ENCODE results near the gene MEFV. TPM values are rescaled to one million over a fixed set of nuclear protein-coding genes. Genes with fewer than 3 reads are reported as not detected.
"Not testable (repeated sequence)": the region's sequence is repeated elsewhere in the genome, so short reads cannot be mapped to it uniquely, and the experiment has no call there.

The MEFV gene
- total RNA-seq, 1 donor from 2014 or later, result 0.21 TPM

GRCh38 chr16:3212006-3212405 is 44.4 kb downstream of the MEFV start:
- no peak for TF ChIP-seq CTCF (IDR thresholded peaks at IDR 0.05; ENCODE audit: insufficient read depth, low read length, poor library complexity, severe bottlenecking)
- Histone ChIP-seq H3K4me3 (ENCODE audit: low read depth, low read length) (no peak overlapping the region), H3K27me3 (ENCODE audit: control insufficient read depth, insufficient read depth, low read length) (no peaks in the 10 kb centered on the region), H3K36me3 (ENCODE audit: control insufficient read depth, insufficient read depth, low read length) (no peaks in the 10 kb centered on the region)
- no peak for DNase-seq (ENCODE audit: low read depth)

GRCh38 chr16:3207086-3207953 is 49.1 kb downstream of the MEFV start:
- H3K36me3 ChIP-seq (ENCODE audit: control insufficient read depth, insufficient read depth, low read length), result no peaks in the 10 kb centered on the region
- H3K27me3 ChIP-seq (ENCODE audit: control insufficient read depth, insufficient read depth, low read length), result no peaks in the 10 kb centered on the region
- TF ChIP-seq CTCF (IDR thresholded peaks at IDR 0.05; ENCODE audit: insufficient read depth, low read length, poor library complexity, severe bottlenecking), result no peak
- no peak for DNase-seq (ENCODE audit: low read depth)
- H3K4me3 ChIP-seq (ENCODE audit: low read depth, low read length), result no peak overlapping the region

GRCh38 chr16:3205939-3206338 is 50.5 kb downstream of the MEFV start:
- H3K27me3 ChIP-seq (ENCODE audit: control insufficient read depth, insufficient read depth, low read length); H3K4me3 ChIP-seq (ENCODE audit: low read depth, low read length); H3K36me3 ChIP-seq (ENCODE audit: control insufficient read depth, insufficient read depth, low read length); DNase-seq (ENCODE audit: low read depth): not testable (repeated sequence)

- no peak for TF ChIP-seq CTCF (IDR thresholded peaks at IDR 0.05; ENCODE audit: insufficient read depth, low read length, poor library complexity, severe bottlenecking)
These were observed 53.4 kb downstream of the MEFV start for GRCh38 chr16:3202903-3203539.

GRCh38 chr16:3198334-3199072 is 57.9 kb downstream of the MEFV start:
- Histone ChIP-seq H3K36me3 (ENCODE audit: control insufficient read depth, insufficient read depth, low read length) (no peaks in the 10 kb centered on the region), H3K4me3 (ENCODE audit: low read depth, low read length) (no peak overlapping the region), H3K27me3 (ENCODE audit: control insufficient read depth, insufficient read depth, low read length) (peaks cover 5% of the 10 kb centered on the region)
- no peak for TF ChIP-seq CTCF (IDR thresholded peaks at IDR 0.05; ENCODE audit: insufficient read depth, low read length, poor library complexity, severe bottlenecking)
- DNase-seq (ENCODE audit: low read depth), result no peak

More at GRCh38 chr16:3202903-3203539, 53.4 kb downstream of the MEFV start:
- no peak for DNase-seq (ENCODE audit: low read depth)
- Histone ChIP-seq H3K36me3 (ENCODE audit: control insufficient read depth, insufficient read depth, low read length) (no peaks in the 10 kb centered on the region), H3K4me3 (ENCODE audit: low read depth, low read length) (no peak overlapping the region), H3K27me3 (ENCODE audit: control insufficient read depth, insufficient read depth, low read length) (peaks cover 1% of the 10 kb centered on the region)

- not testable (repeated sequence) for DNase-seq (ENCODE audit: low read depth); H3K36me3 ChIP-seq (ENCODE audit: control insufficient read depth, insufficient read depth, low read length); H3K4me3 ChIP-seq (ENCODE audit: low read depth, low read length)
- H3K27me3 ChIP-seq (ENCODE audit: control insufficient read depth, insufficient read depth, low read length), result peaks cover 10% of the 10 kb centered on the region
These were observed 58.6 kb downstream of the MEFV start for GRCh38 chr16:3197694-3198333.
